ENCODE measurements around the gene SHC2.
"Not testable (repeated sequence)": the region's sequence is repeated elsewhere in the genome, so short reads cannot be mapped to it uniquely, and the experiment has no call there.

SHC2 gene

GRCh38 chr19:492091-492531 is 31.3 kb upstream of the SHC2 start:
- no peak for DNase-seq (ENCODE audit: low spot score)

GRCh38 chr19:491146-491741 is 30.4 kb upstream of the SHC2 start:
- no peak for DNase-seq (ENCODE audit: low spot score)

GRCh38 chr19:489418-490196 is 28.8 kb upstream of the SHC2 start:
- DNase-seq (ENCODE audit: low spot score), result no peak

- peak; percentile 87 for DNase-seq (ENCODE audit: low spot score)
These were observed 27.9 kb upstream of the SHC2 start for GRCh38 chr19:488505-489417.

- DNase-seq (ENCODE audit: low spot score), result no peak
These were observed 24.9 kb upstream of the SHC2 start for GRCh38 chr19:485583-486236.

GRCh38 chr19:485077-485476 is 24.2 kb upstream of the SHC2 start:
- no peak for DNase-seq (ENCODE audit: low spot score)

- no peak for DNase-seq (ENCODE audit: low spot score)
These were observed 23.7 kb upstream of the SHC2 start for GRCh38 chr19:484494-484893.

GRCh38 chr19:483332-484072 is 22.7 kb upstream of the SHC2 start:
- DNase-seq (ENCODE audit: low spot score), result no peak

- DNase-seq (ENCODE audit: low spot score), result no peak
These were observed 21.6 kb upstream of the SHC2 start for GRCh38 chr19:482186-483041.

- not testable (repeated sequence) for DNase-seq (ENCODE audit: low spot score)
These were observed 20.3 kb upstream of the SHC2 start for GRCh38 chr19:481100-481499.

- DNase-seq (ENCODE audit: low spot score), result peak; percentile 60
These were observed 19.4 kb upstream of the SHC2 start for GRCh38 chr19:480016-480855.

- DNase-seq (ENCODE audit: low spot score), result no peak
These were observed 18.1 kb upstream of the SHC2 start for GRCh38 chr19:478976-479375.

GRCh38 chr19:478236-478903 is 17.5 kb upstream of the SHC2 start:
- no peak for DNase-seq (ENCODE audit: low spot score)

- no peak for DNase-seq (ENCODE audit: low spot score)
These were observed 14.5 kb upstream of the SHC2 start for GRCh38 chr19:475360-475759.

GRCh38 chr19:474126-475078 is 13.6 kb upstream of the SHC2 start:
- no peak for DNase-seq (ENCODE audit: low spot score)

- DNase-seq (ENCODE audit: low spot score), result no peak
These were observed 11.4 kb upstream of the SHC2 start for GRCh38 chr19:472005-472858.

GRCh38 chr19:470701-471100 is 9.9 kb upstream of the SHC2 start:
- no peak for DNase-seq (ENCODE audit: low spot score)

All from cerebellar cortex (tissue), 1 donor.